WI38 (cell line): Measurements from ENCODE around the gene VSIG10.

Experiments used
- H3K4me3 ChIP-seq: 2 replicates; pipeline ENCODE4 v1.5.1; 2011; ENCODE audit warnings: low read depth, mild to moderate bottlenecking, control low read depth, low read length
- CTCF ChIP-seq: IDR thresholded peaks from 2 replicates; pipeline ENCODE4 v1.5.1; 2012; ENCODE audit warnings: low read depth, mild to moderate bottlenecking, control low read depth, low read length

Gene VSIG10

DNA sequence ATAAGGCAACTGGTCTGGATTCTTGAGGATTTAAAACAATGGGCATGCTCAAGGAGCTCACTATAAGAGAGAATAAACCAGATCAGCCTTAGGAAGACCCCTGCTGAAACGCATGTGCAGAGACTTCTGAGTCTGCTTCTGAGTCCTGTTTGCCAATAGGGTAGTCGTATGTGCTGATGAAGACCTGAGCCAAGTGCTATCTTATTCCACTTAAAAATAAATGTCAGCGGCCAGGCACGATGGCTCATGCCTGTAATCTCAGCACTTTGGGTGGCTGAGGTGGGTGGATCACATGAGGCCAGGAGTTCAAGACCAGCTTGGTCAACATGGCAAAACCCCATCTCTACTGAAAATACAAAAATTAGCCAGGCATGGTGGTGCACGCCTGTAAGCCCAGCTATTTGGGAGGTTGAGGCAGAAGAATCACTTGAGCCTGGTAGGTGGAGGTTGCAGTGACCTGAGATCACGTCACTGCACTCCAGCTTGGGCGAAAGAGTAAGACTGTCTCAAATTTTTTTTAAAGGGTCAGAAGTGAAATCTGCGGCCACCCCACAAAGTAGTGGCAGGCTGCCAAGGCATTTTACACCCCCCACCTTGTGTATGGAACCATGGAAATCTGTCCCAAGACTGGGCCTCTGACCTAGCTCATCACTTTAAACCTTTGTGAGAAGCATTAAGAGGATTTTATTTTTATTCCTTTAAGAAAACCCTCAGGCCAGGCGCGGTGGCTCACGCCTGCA, 67.0 kb downstream of the VSIG10 start:
- no peak for TF ChIP-seq CTCF

DNA sequence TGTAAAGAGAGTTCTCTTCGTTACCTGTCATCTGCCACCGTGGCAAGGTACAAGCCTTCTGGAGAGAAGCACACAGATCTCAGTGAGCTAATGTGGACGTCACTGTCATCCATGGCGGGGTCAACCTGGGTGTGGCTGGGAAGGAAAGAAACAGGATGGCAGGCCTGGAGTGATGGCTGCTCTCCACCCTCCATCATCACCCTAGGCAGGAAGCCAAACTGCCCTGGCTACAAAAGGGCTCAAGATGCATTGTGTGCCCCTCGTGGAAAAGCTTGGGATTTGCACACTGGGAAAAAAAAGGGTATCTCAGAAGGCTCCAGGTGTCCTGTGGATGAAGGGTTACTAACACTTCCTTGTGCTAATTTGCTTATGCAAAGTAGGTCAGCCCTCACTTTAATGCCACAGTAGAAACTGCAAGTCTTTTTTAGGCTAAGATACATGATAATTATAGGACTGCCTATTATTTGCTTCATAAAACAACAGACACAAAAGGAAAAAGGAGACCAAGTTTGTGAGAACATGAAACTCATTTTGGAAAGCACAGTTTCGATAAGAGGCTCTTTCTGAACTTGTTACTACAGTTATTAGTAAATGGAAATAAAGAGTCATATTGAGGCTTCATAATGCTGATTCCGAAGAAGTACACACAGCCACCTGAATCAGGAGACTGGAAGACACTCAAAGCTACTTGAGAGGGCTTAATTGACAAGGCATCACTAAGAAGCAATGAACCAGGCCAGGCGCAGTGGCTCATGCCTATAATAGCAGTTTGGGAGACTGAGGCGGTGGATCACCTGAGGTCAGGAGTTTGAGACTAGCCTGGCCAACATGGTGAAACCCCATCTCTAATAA, 68.4 kb downstream of the VSIG10 start:
- no peak for TF ChIP-seq CTCF
- no peak overlapping the region for H3K4me3 ChIP-seq

More for the DNA sequence above, 67.0 kb downstream of the VSIG10 start:
- H3K4me3 ChIP-seq = no peak overlapping the region

DNA sequence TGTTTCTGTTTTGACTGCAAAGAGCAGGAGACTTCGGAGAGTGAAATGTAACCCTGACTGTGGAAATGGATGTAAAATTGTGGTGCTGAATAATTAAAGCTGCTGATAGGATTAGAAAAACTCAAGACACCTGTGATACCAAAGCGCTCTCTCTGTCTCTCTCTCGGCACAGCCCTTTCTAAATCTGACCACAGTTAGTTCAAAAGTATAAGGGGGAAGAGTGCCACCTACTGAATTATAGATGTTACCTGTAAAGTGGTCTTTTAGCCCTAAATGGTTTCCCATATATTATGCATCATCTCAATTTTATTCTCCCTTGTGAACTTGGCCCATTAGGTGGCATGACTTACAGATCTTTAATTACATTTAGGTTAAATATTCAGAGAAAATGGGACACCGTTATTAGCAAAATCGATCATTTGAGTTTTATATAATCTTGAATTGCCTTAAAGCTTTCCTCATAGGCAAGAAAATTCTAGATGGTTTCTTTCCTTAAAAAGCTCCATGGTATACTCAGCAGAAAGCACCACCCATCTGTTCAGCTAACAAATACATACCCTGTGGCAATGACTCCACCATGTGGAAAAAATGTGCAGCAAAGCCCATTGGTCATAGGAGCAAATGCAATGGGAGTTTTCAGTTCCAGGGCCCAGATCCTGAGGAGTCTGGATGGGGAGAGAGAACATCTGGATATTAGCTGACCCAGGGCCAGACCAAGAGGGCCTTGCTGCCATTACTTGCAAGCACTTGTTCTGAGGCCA, 69.2 kb downstream of the VSIG10 start:
- peak; percentile 34 for TF ChIP-seq CTCF
- H3K4me3 ChIP-seq = no peak overlapping the region

GRCh38 chr12:118033902-118034301, 69.9 kb downstream of the VSIG10 start:
- no peak for TF ChIP-seq CTCF
- H3K4me3 ChIP-seq = no peak overlapping the region

DNA sequence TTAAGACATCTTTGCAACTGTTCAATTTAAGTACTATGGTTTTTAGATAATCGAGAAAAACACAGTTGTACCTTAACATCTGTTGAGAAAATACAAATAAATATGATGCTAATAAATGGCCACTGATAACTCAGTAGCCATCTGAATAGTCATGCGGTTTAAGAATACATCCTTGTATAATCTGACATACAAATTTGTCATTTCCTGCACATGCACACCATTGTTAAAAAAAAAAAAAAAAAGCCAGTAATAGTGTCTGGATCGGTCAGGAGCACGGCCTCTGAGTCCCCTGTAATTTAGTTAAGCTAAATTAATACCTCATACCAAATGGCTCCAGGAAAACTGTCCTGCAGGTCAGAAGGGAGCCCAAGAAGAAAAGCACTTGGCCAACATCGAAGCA, 70.5 kb downstream of the VSIG10 start:
- no peak for TF ChIP-seq CTCF

GRCh38 chr12:118032188-118032587, 71.6 kb downstream of the VSIG10 start:
- TF ChIP-seq CTCF = no peak
- no peak overlapping the region for H3K4me3 ChIP-seq

More for the DNA sequence above, 70.5 kb downstream of the VSIG10 start:
- H3K4me3 ChIP-seq = no peak overlapping the region
